ENCODE measurements around the gene PRSS2.
"Not testable (repeated sequence)": the region's sequence is repeated elsewhere in the genome, so short reads cannot be mapped to it uniquely, and the experiment has no call there.

The PRSS2 gene

DNA sequence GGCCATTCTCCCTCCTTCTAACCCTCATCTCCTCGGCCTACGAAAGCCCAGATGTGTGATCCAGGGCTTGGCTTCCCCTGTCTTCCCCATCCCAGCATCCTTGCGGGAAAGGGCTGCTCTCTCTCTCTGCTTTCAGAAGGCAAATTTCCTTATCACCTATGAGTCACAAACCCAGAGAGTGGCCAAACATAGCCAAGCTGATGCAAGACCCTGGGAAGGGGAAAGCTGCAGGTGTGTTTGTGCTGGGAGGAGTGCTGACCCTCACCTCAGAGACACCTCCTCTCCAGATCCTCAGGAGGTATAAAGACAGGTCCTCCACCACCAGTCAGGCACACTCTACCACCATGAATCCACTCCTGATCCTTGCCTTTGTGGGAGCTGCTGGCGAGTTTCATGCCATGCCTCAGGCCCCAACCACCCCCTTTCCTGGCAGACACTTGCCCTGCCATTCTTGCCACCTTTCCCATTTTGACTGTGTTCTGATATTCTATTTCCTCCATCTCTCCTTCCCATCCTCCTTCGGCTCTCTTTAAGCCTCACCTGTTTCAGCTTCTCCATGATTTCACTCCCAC lies 10.6 kb upstream of the PRSS2 start:
- peak; percentile 48 for DNase-seq

DNA sequence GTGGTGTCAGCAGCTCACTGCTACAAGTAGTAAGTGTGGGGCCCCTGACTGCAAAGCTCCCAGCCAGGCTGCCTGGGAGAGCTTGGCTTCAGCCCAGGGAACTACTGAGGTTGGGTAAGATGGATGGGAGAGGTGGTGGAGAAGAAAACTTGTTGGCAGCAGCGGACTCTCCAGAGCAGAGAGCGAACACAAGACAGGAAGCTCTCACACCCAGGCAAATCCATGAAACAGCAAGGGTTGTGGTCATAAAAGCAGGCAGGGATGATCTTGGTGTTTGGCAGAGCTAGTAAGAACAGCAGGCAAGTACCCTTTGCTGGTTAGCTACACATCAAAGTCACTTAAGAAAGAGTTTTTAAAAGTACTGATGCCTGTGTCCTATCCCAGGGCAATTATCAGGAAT lies 9.2 kb upstream of the PRSS2 start:
- peak; percentile 16 for DNase-seq

DNA sequence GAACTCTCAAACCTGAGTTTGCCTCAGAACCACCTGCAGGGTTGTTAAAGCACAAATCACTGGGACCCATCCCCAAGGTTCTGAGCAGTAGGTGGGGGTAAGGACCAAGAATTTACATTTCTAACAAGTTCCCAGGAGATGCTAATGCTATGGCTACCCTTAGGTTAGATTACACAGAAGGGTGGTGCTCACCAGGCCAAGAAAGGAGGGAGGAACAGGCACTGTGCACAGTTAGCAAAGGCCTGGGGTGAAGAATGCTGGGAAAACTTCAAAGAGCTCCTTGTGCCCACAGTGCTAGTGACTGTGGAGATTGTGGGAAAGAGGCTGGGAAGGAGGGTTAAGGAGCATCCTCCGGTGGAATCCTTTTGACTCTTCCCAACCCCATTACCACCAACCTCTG lies 8.7 kb upstream of the PRSS2 start:
- DNase-seq: no peak

DNA sequence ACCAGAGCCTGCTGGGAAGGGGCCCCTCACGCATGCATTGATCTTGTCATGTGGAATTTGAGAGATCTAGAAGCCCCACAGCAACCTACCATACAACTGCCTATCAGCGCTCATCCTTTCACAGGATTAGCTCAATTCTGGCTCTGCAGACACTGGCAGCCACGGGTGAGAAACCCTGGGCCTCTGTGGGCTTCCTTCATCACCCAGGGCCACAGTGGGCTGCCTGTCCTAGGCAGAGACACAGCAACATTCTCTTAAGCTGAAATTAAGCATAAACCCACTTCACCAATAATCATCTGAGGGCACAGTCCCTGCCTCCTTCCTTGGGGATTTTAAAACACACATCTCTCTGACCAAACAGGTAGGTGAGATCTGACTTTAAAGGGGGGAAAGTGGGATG lies 3.3 kb upstream of the PRSS2 start:
- DNase-seq: no peak

DNA sequence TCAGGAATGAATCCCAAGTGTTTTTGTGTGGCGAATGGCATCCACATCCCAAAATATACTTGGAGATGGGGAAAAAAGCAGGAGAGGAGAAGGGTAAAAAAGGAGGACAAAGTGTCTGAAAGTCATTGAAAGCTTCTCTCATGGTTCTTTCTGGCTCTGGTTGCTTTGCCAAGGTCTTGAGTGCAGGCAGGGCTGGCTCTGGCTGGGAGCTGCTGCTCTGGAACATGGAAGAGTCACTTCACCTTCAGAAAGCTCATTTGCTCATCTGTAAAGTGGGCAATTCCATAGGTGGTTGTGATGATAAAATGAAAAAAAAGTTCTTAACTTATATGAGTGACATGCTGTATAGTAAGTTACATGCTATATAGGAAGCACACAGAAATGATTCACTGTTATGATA lies 2.9 kb upstream of the PRSS2 start:
- DNase-seq: no peak

DNA sequence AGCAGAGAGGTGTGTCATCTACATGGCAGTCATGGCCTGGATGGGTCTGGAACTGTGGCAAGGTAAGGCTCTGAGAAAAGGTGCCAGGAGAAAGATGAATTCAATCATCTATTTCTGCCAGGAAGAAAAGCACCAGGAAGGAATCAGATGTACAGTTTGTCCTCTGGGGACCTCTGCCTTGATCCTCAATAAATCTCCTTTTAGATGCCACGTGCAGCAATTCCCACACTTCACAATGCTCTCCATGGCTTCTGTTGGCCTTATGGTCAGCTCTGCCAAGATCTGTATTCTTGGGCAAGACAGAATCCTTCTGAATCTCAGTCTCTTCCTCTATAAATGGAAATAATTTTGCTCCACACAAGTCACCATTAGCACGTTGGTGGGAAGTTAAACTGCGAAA lies 1.9 kb upstream of the PRSS2 start:
- not testable (repeated sequence) for DNase-seq

DNA sequence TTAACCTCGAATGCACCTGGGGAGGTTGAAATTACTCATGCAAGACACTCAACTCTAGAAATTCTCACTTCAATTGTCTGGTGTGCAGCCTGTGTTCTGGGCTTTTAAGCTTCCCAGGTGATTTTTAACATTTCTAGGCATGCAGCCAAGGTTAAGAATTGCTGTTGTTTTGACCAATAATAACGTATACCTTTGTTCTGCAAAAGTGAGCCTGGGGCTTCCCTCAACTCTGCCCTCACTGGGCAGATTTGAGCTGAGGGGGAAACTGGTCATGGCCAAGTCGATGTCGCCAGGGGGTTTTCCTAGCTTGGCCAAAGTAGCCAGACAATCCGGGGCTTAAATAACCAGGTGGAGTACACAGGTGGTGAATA lies 568 bp downstream of the PRSS2 start:
- peak; percentile 99 for DNase-seq

DNA sequence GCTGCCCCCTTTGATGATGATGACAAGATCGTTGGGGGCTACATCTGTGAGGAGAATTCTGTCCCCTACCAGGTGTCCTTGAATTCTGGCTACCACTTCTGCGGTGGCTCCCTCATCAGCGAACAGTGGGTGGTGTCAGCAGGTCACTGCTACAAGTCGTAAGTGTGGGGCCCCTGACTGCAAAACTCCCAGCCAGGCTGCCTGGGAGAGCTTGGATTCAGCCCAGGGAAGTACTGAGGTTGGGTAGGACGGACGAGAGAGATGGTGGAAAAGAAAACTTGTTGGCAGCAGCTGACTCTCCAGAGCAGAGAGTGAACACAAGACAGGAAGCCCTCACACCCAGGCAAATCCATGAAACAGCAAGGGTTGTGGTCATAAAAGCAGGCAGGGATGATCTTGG lies 1.3 kb downstream of the PRSS2 start:
- DNase-seq: peak; percentile 56

DNA sequence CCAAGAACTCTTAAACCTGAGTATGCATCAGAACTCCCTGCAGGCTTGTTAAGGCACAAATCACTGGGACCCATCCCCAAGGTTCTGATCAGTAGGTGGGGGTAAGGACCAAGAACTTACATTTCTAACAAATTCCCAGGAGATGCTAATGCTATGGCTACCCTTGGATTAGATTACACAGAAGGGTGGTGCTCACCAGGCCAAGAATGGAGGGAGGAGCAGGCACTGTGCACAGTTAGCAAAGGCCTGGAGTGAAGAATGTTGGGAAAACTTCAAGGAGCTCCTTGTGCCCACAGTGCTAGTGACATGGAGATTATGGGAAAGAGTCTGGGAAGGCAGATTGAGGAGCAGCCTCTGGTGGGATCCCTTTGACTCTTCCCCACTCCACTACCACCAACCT lies 1.9 kb downstream of the PRSS2 start:
- no peak for DNase-seq

DNA sequence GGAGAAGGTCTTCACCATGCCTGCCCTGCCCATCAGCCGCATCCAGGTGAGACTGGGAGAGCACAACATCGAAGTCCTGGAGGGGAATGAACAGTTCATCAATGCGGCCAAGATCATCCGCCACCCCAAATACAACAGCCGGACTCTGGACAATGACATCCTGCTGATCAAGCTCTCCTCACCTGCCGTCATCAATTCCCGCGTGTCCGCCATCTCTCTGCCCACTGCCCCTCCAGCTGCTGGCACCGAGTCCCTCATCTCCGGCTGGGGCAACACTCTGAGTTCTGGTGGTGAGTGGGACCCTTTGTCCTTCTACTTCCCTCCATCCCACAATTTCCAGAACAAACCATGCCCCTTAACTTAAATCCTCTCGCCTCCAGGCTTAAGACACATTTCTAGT lies 2.5 kb downstream of the PRSS2 start:
- no peak for DNase-seq

DNA sequence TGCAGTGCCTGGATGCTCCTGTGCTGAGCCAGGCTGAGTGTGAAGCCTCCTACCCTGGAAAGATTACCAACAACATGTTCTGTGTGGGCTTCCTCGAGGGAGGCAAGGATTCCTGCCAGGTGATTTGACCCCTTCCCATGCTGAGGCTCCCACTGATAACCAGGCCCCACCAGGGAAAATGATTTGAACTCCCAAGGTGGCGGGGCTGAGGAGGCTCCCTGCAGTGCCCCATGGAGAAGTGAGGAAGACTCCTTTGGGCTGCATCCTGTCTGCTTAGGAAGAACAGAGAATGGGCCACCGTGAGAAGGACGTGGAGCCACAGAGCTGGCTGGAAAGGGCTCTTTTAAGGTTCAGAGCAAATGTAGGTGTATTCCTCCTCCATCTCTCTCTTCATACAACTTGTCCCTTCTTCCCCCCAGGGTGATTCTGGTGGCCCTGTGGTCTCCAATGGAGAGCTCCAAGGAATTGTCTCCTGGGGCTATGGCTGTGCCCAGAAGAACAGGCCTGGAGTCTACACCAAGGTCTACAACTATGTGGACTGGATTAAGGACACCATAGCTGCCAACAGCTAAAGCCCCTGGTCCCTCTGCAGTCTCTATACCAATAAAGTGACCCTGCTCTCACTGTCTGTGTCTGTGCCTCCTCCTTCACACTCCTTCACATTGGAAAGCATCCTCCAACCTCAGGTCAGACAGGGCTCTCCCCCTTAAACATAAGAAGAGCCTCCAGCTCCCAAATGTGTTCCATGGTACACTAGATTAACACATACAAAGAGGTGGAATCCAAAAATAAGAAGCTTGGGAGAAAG lies 3.4 kb downstream of the PRSS2 start:
- no peak for DNase-seq

DNA sequence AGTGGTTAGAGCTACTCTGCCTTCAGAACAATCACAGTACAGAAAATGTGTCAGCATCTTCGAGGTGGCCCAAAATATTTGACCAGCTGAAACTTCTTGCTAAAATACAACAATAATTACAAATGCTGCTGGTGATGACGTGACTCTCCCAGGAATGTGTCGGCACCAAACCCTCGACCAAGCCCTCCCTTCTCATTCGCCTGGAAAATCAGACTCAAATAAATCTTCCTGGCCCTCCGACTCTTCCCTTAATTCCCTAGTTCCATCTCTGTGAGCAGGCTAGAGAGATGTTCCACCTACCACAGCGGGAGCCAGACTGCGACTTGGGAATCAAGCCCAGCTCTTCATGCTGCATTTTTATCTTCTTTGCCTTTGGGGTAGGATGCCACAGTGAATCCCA lies 4.1 kb downstream of the PRSS2 start:
- no peak for DNase-seq

DNA sequence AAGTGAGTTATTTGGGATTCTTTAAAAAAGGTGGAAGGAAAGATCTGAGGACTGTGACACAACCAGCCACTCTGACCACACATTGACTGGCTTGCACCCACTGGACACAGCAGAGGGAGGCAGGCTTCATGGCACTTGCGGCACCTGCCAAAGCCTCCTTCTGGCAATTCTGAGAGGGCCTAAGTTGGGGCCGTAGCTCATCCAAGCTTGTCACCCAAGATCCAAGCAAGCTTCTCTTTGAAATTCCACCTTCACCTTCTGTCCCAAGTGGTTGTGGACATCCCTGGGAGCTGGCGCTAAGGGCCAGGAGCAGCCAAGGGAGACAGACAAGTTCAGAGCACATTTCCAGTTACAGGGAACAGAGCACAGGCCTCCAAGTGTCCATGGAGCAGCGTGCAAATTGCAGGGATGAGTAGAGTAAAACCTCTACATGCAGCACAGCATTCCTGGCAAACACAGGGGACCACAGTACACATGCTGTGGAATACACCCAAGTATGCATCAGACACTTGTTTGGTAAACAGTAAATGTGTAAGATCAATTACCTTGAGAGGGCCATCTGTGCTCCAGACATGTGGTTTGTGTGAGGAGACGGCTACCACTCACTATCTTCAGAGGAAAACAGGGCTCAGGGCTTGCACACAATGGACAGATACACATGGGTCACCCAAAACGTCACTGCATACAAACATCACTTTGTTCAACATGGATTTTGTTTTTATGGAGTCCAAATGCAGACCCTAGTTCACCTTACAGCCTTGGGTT lies 4.8 kb downstream of the PRSS2 start:
- not testable (repeated sequence) for DNase-seq

DNA sequence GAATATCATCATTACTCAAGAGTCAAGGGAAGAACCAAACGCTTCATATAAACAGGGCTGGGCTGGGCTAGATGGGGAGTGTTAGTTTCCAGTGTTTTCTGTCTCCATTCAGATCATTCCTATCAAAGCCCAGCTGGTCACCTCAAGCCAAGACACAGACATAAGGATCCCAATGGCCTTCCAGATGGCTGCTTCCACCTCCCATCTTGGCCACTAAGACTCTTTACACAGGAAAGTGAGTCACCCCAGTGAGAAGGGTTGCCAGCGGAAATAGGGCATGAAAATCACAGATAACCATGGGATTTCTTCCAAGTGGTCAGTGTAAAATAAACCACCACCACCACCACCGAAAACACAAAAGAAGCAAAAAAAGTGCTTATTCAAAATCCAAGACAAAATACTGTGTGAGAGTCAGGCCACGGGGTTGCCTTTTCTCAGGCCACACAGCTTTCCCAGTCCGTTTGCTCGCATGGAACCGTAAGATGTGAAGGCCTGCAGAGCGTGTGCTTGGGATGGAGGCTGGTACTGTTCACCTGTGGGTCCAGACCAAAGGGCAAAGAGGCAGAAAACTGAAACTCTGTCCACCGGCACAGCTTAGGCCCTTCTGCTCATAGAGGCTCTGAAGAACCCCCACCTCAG lies 5.6 kb downstream of the PRSS2 start:
- DNase-seq: no peak

DNA sequence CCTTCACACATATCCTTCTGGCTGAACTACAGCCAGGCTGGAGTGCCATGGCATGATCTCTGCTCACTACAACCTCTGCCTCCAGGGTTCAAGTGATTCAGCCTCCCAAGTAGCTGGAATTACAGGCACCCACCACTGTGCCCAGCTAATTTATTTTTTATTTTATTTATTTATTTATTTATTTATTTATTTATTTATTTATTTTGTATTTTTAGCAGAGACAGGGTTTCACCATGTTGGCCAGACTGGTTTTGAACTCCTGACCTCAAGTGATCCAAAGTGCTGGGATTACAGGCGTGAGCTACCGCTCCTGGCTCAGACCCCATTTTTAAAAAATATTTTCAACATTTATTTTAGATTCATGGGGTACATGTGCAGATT lies 6.1 kb downstream of the PRSS2 start:
- DNase-seq: not testable (repeated sequence)

DNA sequence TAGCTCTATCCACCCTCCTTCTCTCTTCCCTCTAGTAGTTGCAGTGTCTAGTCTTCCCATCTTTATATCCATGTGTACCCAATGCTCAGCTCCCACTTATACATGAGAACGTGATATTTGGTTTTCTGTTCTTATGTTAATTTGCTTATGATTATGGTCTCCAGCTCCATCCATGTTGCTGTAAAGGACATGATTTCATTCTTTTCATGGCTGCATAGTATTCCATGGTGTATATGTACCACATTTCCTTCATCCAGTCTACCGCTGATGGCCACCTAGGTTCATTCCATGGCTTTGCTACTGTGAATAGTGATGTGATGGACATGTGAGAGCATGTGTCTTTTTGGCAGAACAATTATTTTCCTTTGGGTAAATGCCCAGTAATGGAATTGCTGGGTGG lies 6.5 kb downstream of the PRSS2 start:
- no peak for DNase-seq

DNA sequence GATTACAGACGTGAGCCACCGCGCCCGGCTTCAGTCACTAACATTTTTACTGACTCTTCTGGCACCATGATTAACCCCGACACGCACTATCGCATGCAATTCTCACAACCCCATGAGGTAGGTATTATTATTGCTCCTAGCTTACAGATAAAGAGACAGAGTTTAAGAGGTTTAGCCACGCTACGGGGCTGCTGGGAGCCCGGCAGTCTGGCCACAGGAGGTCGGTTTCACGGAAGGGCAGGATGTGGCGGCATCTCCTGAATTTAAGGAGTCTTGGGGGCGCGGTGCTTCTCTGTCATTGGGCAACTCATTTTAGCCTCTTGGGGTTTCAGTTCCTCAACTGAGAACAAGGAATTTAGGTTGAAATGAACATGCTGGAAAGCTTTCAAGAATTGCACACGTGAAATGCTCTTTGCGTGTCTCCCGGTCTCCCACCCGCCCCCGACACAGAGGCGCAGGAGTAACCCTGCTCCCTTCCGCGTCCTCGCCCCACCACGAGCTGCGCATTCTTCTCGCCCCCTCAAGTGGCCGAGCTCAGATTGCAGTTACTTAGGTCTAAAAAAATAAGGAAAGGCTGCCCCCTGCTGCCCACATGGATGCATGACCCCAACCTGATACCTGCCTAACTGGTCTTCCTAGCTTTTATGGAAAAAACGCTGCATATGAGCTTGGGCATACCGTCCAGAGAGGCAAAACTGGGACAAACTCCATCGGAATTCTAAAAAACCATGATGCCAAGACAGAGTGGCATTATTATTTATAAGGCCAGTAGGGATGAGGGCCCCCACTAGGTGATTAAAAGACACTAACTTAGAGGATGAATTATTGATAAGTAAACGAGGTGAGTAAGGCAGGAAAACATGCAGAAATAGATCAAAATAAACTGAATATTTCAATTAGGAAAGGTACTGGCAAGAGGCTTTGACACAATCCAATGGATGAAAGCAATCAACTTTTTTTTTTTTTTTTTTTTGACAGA lies 12.4 kb downstream of the PRSS2 start:
- DNase-seq: peak; percentile 94

DNA sequence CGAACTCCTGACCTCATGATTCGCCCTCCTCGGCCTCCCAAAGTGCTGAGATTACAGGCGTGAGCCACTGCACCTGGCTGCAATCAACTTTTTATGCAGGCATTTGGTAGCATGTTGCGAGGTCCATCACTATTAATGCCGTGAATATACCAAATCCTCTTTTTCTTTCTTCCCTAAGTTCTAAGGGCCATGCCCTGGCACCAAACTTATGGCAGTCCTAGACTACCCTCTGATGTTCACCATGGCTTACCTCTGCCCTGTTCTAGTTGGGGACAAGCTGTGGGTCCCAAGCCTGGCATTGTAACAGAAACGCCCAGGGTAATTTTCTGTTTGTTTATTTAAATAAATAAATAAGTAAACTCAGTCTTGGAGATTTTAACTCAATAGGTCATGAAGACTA lies 13.3 kb downstream of the PRSS2 start:
- no peak for DNase-seq

DNA sequence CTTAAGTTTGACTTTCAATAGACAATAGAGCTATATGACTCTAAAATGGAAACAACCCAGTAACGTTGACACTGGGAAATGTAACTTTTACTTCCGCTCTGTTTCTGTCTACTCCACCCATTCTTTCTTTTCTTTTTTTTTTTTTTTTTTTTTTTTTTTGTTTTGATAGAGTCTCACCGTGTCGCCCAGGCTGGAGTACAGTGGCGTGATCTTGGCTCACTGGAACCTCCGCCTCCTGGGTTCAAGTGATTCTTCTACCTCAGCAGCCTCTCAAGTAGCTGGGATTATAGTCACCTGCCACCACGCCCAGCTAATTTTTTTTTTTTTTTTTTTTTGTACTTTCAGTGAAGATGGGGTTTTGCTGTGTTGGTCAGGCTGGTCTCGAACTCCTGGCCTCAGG lies 13.9 kb downstream of the PRSS2 start:
- no peak for DNase-seq

DNA sequence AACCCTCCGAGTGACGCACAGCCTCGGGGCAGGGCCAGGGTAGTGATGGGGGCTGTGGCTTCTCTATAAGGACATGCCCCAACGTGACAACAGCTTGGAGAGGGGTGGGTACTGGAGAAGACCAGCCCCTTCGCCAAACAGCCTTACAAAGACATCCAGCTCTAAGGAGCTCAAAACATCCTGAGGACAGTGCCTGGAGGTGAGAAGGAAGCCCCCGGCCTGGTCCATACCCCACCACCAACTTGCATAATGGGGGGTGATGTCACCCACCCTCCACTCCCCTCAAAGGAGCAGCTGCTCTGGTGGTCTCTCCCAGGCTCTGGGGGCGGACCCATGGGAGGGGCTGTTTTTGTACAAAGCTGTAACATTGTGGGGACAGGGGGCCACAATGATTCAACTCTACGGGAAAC lies 15.1 kb downstream of the PRSS2 start:
- no peak for DNase-seq

DNA sequence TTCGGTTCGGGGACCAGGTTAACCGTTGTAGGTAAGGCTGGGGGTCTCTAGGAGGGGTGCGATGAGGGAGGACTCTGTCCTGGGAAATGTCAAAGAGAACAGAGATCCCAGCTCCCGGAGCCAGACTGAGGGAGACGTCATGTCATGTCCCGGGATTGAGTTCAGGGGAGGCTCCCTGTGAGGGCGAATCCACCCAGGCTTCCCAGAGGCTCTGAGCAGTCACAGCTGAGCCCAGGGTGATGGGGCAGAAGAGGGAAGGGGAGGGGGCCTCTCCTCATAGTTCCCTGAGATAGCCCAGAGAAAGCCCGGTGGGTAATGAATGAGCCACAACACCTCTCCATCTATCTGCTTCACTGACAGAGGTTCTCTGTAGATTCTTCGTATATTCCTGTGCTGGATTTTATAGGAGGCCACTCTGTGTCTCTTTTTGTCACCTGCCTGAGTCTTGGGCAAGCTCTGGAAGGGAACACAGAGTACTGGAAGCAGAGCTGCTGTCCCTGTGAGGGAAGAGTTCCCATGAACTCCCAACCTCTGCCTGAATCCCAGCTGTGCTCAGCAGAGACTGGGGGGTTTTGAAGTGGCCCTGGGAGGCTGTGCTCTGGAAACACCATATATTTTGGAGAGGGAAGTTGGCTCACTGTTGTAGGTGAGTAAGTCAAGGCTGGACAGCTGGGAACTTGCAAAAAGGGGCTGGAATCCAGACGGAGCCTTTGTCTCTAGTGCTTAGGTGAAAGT lies 16.4 kb downstream of the PRSS2 start:
- no peak for DNase-seq

DNA sequence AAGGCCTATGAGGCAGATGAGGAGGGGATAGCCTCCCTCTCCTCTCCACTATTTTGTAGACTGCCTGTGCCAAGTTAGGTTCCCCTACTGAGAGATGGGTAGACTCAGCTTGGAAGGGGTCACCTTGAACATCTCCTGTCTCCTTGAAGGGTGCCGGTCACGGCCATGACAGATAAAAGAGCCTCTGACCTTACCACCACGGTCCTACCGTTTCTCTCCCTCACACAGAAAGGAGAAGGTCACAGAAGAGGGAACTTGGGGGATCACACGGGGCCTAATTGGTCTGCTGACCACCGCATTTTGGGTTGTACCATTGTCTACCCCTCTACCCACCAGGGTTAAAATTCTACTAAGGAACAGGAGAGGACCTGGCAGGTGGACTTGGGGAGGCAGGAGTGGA lies 17.0 kb downstream of the PRSS2 start:
- no peak for DNase-seq
